Naive thymus-derived CD4-positive, alpha-beta T cell (primary cell): ENCODE data around the gene IQGAP2. TPM values are rescaled to one million over a fixed set of nuclear protein-coding genes. Genes with fewer than 3 reads are reported as not detected.

Experiments used
- ATAC-seq: fragments of 150-1000 bp; cut with Tn5 transposase; 2 replicates; pipeline ENCODE4 v1.10.0; 2021; ENCODE audit warnings: mild to moderate bottlenecking, moderate library complexity
- CTCF ChIA-PET: fragments of 350-600 bp; sonication (Branson Sonifier 250); formaldehyde crosslinking; loops from one replicate; lab custom pipeline; 2021; ENCODE audit warnings: antibody characterized with exemption; lab: Charles Lee
- POLR2A ChIA-PET: fragments of 350-600 bp; sonication (Branson Sonifier 250); formaldehyde crosslinking; loops from one replicate; lab custom pipeline; 2021; ENCODE audit warnings: antibody characterized with exemption, inconsistent platforms; lab: Charles Lee
- DNase-seq, 9 donors: peaks; one replicate each; pipeline versions ENCODE4 v3.0.0 to v3.0.0-alpha.2; 2020 to 2022; ENCODE audit warnings: mixed read lengths in 1 of 9
- H3K27ac ChIP-seq: one replicate; pipeline ENCODE4 v1.7.0; 2013; ENCODE audit warnings: mild to moderate bottlenecking, low read depth, low read length, moderate library complexity
- H3K27me3 ChIP-seq, 2 donors: one replicate each; pipeline ENCODE4 v1.7.0; 2013; ENCODE audit warnings: low read length in 2 of 2, mild to moderate bottlenecking in 2 of 2, moderate library complexity in 2 of 2; ENCODE audit not compliant: control insufficient read depth in 2 of 2, insufficient read depth in 2 of 2
- H3K36me3 ChIP-seq, 3 experiments: 1 replicate in 2 of 3; 2 replicates in 1 of 3; pipeline ENCODE4 v1.7.0; 2013; ENCODE audit warnings: low read length in 3 of 3, mild to moderate bottlenecking in 3 of 3, moderate library complexity in 1 of 3; ENCODE audit not compliant: insufficient read depth in 3 of 3, control insufficient read depth in 2 of 3
- H3K4me1 ChIP-seq, 2 donors: one replicate each; pipeline ENCODE4 v1.7.0; 2013; ENCODE audit warnings: low read length in 2 of 2, mild to moderate bottlenecking in 2 of 2, moderate library complexity in 1 of 2; ENCODE audit not compliant: control insufficient read depth in 2 of 2, insufficient read depth in 2 of 2
- H3K4me3 ChIP-seq: 2 replicates; pipeline ENCODE4 v1.7.0; 2013; ENCODE audit warnings: mild to moderate bottlenecking, low read length
- H3K9me3 ChIP-seq, 3 experiments: 1 replicate in 2 of 3; 2 replicates in 1 of 3; pipeline ENCODE4 v1.7.0; 2013; ENCODE audit warnings: low read length in 3 of 3; ENCODE audit not compliant: control insufficient read depth in 2 of 3
- H3K27ac Mint-ChIP-seq, 9 donors: one replicate each; pipeline ENCODE4 v1.8.0; 2020 to 2022; ENCODE audit warnings: mixed read lengths in 9 of 9, mild to moderate bottlenecking in 8 of 9, moderate library complexity in 5 of 9, inconsistent platforms in 2 of 9
- H3K27me3 Mint-ChIP-seq, 5 donors: one replicate each; pipeline ENCODE4 v1.8.0; 2021 to 2022; ENCODE audit warnings: mixed read lengths in 5 of 5, mild to moderate bottlenecking in 1 of 5
- H3K36me3 Mint-ChIP-seq, 5 donors: one replicate each; pipeline ENCODE4 v1.8.0; 2020 to 2022; ENCODE audit warnings: mixed read lengths in 5 of 5, mild to moderate bottlenecking in 3 of 5, inconsistent platforms in 1 of 5
- H3K4me1 Mint-ChIP-seq, 7 donors: one replicate each; pipeline ENCODE4 v1.8.0; 2020 to 2022; ENCODE audit warnings: mixed read lengths in 7 of 7, mild to moderate bottlenecking in 3 of 7, inconsistent platforms in 1 of 7
- H3K4me3 Mint-ChIP-seq, 10 donors: one replicate each; pipeline ENCODE4 v1.8.0; 2020 to 2022; ENCODE audit warnings: mild to moderate bottlenecking in 10 of 10, mixed read lengths in 10 of 10, moderate library complexity in 6 of 10, inconsistent platforms in 2 of 10
- H3K9me3 Mint-ChIP-seq, 11 donors: one replicate each; pipeline ENCODE4 v1.8.0; 2020 to 2022; ENCODE audit warnings: mixed read lengths in 11 of 11, mild to moderate bottlenecking in 4 of 11, inconsistent platforms in 1 of 11, moderate library complexity in 1 of 11
- intact Hi-C, 2 donors: fragments of 100-400 bp; cut with micrococcal nuclease; formaldehyde crosslinking; loops; one replicate each; pipeline ENCODE4 v1.15.1; 2023
- polyA plus RNA-seq, 2 donors: library from polyadenylated mRNA; unstranded; fragments of 300-500 nt; fragmentation: Illumina TruSeq; gene quantifications; one replicate each; pipeline ENCODE4 v1.2.3, GENCODE V29; 2021
- total RNA-seq, 6 experiments: library from RNA in 5 of 6; stranded (reverse) in 5 of 6; gene quantifications; 1 replicate in 5 of 6; 2 replicates in 1 of 6; pipeline ENCODE4 v1.2.3 and lab custom pipeline; 2021 to 2026

IQGAP2 gene
- total RNA-seq (100 to 1,000 TPM in 1 of 5 experiments, 10 to 100 TPM in 4; 69.1 to 114 (median 88.0) TPM), polyA plus RNA-seq (10 to 100 TPM; 19.0 to 23.8 TPM), total RNA-seq (lab: John Stamatoyannopoulos, UW) (122 reads per million, percentile 87 among the genes with 10 or more reads in this experiment)

GRCh38 chr5:76402886-76403765 lies at the start of gene IQGAP2:
IQGAP2 (plus strand) TSS chr5:76403285; CDS start chr5:76403546, 261 bp downstream.
- DNase-seq, result peak; percentile 88 to 94 (median 90)
- H3K36me3 ChIP-seq, result peaks cover 0 to 8% (median 0%) of the 10 kb centered on the region in 3 experiments
- H3K27ac Mint-ChIP-seq, result peak within 1 kb of the TSS; percentile 94 to 100 (median 97)
- H3K27me3 Mint-ChIP-seq, result peaks cover 0 to 14% (median 0%) of the 10 kb centered on the region in 5 donors
- ATAC-seq, result peak; percentile 73
- no peaks in the 10 kb centered on the region for H3K9me3 ChIP-seq
- ChIA-PET POLR2A (interaction anchor here (0.5 to 5.1 kb wide), 18 partner anchors 9 to 1538 kb away, joined by 3 to 54 read pairs (median 4); no protein-coding TSS in a partner anchor), CTCF (interaction anchor here (0.5 to 8.8 kb wide), 19 partner anchors 10 to 452 kb away, joined by 3 to 70 read pairs (median 4); no protein-coding TSS in a partner anchor)
- peak within 1 kb of the TSS; percentile 94 for H3K27ac ChIP-seq
- peaks cover 35 to 62% (median 55%) of the 10 kb centered on the region in 7 donors for H3K4me1 Mint-ChIP-seq
- peaks cover 19 to 20% of the 10 kb centered on the region in 2 donors for H3K4me1 ChIP-seq
- peaks cover 0 to 6% (median 0%) of the 10 kb centered on the region in 11 donors for H3K9me3 Mint-ChIP-seq
- H3K27me3 ChIP-seq, result no peaks in the 10 kb centered on the region
- peak within 1 kb of the TSS; percentile 87 to 99 (median 92) for H3K4me3 Mint-ChIP-seq
- H3K4me3 ChIP-seq, result peak within 1 kb of the TSS; percentile 81
- intact Hi-C loops, result loop anchor here (1.0 to 10.0 kb wide), 22 partner anchors 10 to 1168 kb away; partner anchors contain the start of genes POC5 (in 2 of the 2), ANKRD31 (in 1 of the 2), F2R (in 1 of the 2) and HMGCR (in 1 of the 2)
- peaks cover 0 to 18% (median 0%) of the 10 kb centered on the region in 5 donors for H3K36me3 Mint-ChIP-seq

- H3K27ac Mint-ChIP-seq, result peak overlapping the region in 1 of 9 donors; percentile 63
- H3K36me3 Mint-ChIP-seq, result no peaks in the 10 kb centered on the region
- no peaks in the 10 kb centered on the region for H3K36me3 ChIP-seq
- no peak overlapping the region for H3K4me3 ChIP-seq
- H3K4me1 ChIP-seq, result no peaks in the 10 kb centered on the region
- peaks cover 0 to 10% (median 0%) of the 10 kb centered on the region in 7 donors for H3K4me1 Mint-ChIP-seq
- intact Hi-C loops, result no loop called here
- POLR2A ChIA-PET, result no interaction called here
- no peak for ATAC-seq
- H3K27ac ChIP-seq, result no peak overlapping the region
- H3K9me3 ChIP-seq, result no peaks in the 10 kb centered on the region
- peaks cover 0 to 9% (median 0%) of the 10 kb centered on the region in 5 donors for H3K27me3 Mint-ChIP-seq
- no peak overlapping the region for H3K4me3 Mint-ChIP-seq
- CTCF ChIA-PET, result no interaction called here
- H3K27me3 ChIP-seq, result no peaks in the 10 kb centered on the region
- no peak for DNase-seq
- H3K9me3 Mint-ChIP-seq, result no peaks in the 10 kb centered on the region
These were observed 46.2 kb upstream of the IQGAP2 start for GRCh38 chr5:76356887-76357286.

GRCh38 chr5:76363352-76364225 lies 39.5 kb upstream of the IQGAP2 start:
- DNase-seq (no peak), ATAC-seq (peak; percentile 44)
- Histone ChIP-seq H3K9me3 (no peaks in the 10 kb centered on the region), H3K4me1 (no peaks in the 10 kb centered on the region), H3K27ac (no peak overlapping the region), H3K27me3 (no peaks in the 10 kb centered on the region), H3K4me3 (no peak overlapping the region), H3K36me3 (no peaks in the 10 kb centered on the region)
- peaks cover 0 to 16% (median 5%) of the 10 kb centered on the region in 7 donors for H3K4me1 Mint-ChIP-seq
- intact Hi-C loops, result no loop called here
- peak overlapping the region in 1 of 9 donors; percentile 60 for H3K27ac Mint-ChIP-seq
- H3K36me3 Mint-ChIP-seq, result no peaks in the 10 kb centered on the region
- H3K4me3 Mint-ChIP-seq, result no peak overlapping the region
- H3K9me3 Mint-ChIP-seq, result no peaks in the 10 kb centered on the region
- no peaks in the 10 kb centered on the region for H3K27me3 Mint-ChIP-seq
- ChIA-PET POLR2A (no interaction called here), CTCF (interaction anchor here (0.6 kb wide), 1 partner anchor 31 kb away, joined by 6 read pairs; no protein-coding TSS in a partner anchor)

- Mint-ChIP-seq H3K27ac (no peak overlapping the region), H3K4me1 (peaks cover 0 to 21% (median 5%) of the 10 kb centered on the region in 7 donors), H3K36me3 (peaks cover 0 to 3% (median 0%) of the 10 kb centered on the region in 5 donors), H3K4me3 (no peak overlapping the region), H3K9me3 (peaks cover 0 to 4% (median 0%) of the 10 kb centered on the region in 11 donors), H3K27me3 (no peaks in the 10 kb centered on the region)
- no peaks in the 10 kb centered on the region for H3K36me3 ChIP-seq
- CTCF ChIA-PET, result no interaction called here
- no peak overlapping the region for H3K4me3 ChIP-seq
- H3K4me1 ChIP-seq, result no peaks in the 10 kb centered on the region
- intact Hi-C loops, result no loop called here
- H3K9me3 ChIP-seq, result no peaks in the 10 kb centered on the region
- POLR2A ChIA-PET, result no interaction called here
- H3K27me3 ChIP-seq, result no peaks in the 10 kb centered on the region
- no peak overlapping the region for H3K27ac ChIP-seq
- DNase-seq, result no peak
- no peak for ATAC-seq
These were observed 38.9 kb upstream of the IQGAP2 start for GRCh38 chr5:76364226-76364589.

- Mint-ChIP-seq H3K4me1 (peaks cover 0 to 21% (median 5%) of the 10 kb centered on the region in 7 donors), H3K9me3 (peaks cover 0 to 4% (median 0%) of the 10 kb centered on the region in 11 donors), H3K4me3 (no peak overlapping the region), H3K27ac (no peak overlapping the region), H3K36me3 (peaks cover 0 to 3% (median 0%) of the 10 kb centered on the region in 5 donors), H3K27me3 (no peaks in the 10 kb centered on the region)
- ChIA-PET POLR2A (no interaction called here), CTCF (interaction anchor here (1.1 kb wide), 1 partner anchor 13 kb away, joined by 3 read pairs; no protein-coding TSS in a partner anchor)
- H3K36me3 ChIP-seq, result no peaks in the 10 kb centered on the region
- ATAC-seq (no peak), DNase-seq (no peak)
- H3K27me3 ChIP-seq, result no peaks in the 10 kb centered on the region
- intact Hi-C loops, result no loop called here
- H3K9me3 ChIP-seq, result no peaks in the 10 kb centered on the region
- no peaks in the 10 kb centered on the region for H3K4me1 ChIP-seq
- no peak overlapping the region for H3K4me3 ChIP-seq
- H3K27ac ChIP-seq, result no peak overlapping the region
These were observed 37.5 kb upstream of the IQGAP2 start for GRCh38 chr5:76365561-76365960.

- Histone ChIP-seq H3K27me3 (no peaks in the 10 kb centered on the region), H3K27ac (no peak overlapping the region), H3K36me3 (no peaks in the 10 kb centered on the region), H3K4me1 (no peaks in the 10 kb centered on the region), H3K4me3 (no peak overlapping the region), H3K9me3 (no peaks in the 10 kb centered on the region)
- H3K27ac Mint-ChIP-seq, result no peak overlapping the region
- peaks cover 0 to 17% (median 5%) of the 10 kb centered on the region in 7 donors for H3K4me1 Mint-ChIP-seq
- H3K36me3 Mint-ChIP-seq, result peaks cover 0 to 3% (median 0%) of the 10 kb centered on the region in 5 donors
- peaks cover 0 to 4% (median 0%) of the 10 kb centered on the region in 11 donors for H3K9me3 Mint-ChIP-seq
- CTCF ChIA-PET, result interaction anchor here (1.3 kb wide), 1 partner anchor 24 kb away, joined by 3 read pairs; no protein-coding TSS in a partner anchor
- intact Hi-C loops, result no loop called here
- no peak overlapping the region for H3K4me3 Mint-ChIP-seq
- POLR2A ChIA-PET, result interaction anchor here (0.7 kb wide), 1 partner anchor 35 kb away, joined by 7 read pairs; no protein-coding TSS in a partner anchor
- DNase-seq (no peak), ATAC-seq (no peak)
- H3K27me3 Mint-ChIP-seq, result no peaks in the 10 kb centered on the region
These were observed 36.5 kb upstream of the IQGAP2 start for GRCh38 chr5:76366596-76366995.
